Measurements from ENCODE around the gene TRIOBP. TPM values are rescaled to one million over a fixed set of nuclear protein-coding genes. Genes with fewer than 3 reads are reported as not detected.

TRIOBP gene
- total and polyA plus RNA-seq, 2 of the 13 experiments (the other 11 are each of a cell fraction or from before 2014, with no cell fraction given), result 6.1 to 15.4 TPM

GRCh38 chr22:37686002-37686982, 10.6 kb upstream of the TRIOBP start, which contains the start of gene NOL12 (continued):
- TF ChIP-seq ZBTB3 (CRISPR knock-in tag; IDR thresholded peaks at IDR 0.05; ENCODE audit: borderline replicate concordance, low read depth), result no peak
- TF ChIP-seq ZNF33B (CRISPR knock-in tag; IDR thresholded peaks at IDR 0.05), result no peak
- TF ChIP-seq SP2 (CRISPR knock-in tag; IDR thresholded peaks at IDR 0.05), result peak; percentile 72; the same call in 1 of the 2 replicates
- no peak for TF ChIP-seq ZBTB49 (CRISPR knock-in tag; IDR thresholded peaks at IDR 0.05; ENCODE audit: borderline replicate concordance)
- peak; percentile 89 for TF ChIP-seq MAX (IDR thresholded peaks at IDR 0.05)
- TF ChIP-seq CSRNP2 (CRISPR knock-in tag; conservative IDR thresholded peaks at IDR 0.05; ENCODE audit: low read depth), result no peak
- no peak for TF ChIP-seq ZNF773 (CRISPR knock-in tag; IDR thresholded peaks at IDR 0.05; ENCODE audit: borderline replicate concordance)
- TF ChIP-seq SP1 (IDR thresholded peaks at IDR 0.05), result peak; percentile 61; the same call in 1 of the 2 replicates
- TF ChIP-seq SP1 (CRISPR knock-in tag; IDR thresholded peaks at IDR 0.05), result peak; percentile 100
- TF ChIP-seq ZNF7 (CRISPR knock-in tag; IDR thresholded peaks at IDR 0.05), result no peak
- peak; percentile 34 for TF ChIP-seq RAD21 (CRISPR knock-in tag; IDR thresholded peaks at IDR 0.05)
- TF ChIP-seq ZHX2 (IDR thresholded peaks at IDR 0.05; ENCODE audit: low read depth), result peak; percentile 69; the same call in 1 of the 2 replicates
- TF ChIP-seq ZHX2 (CRISPR knock-in tag; IDR thresholded peaks at IDR 0.05; ENCODE audit: borderline replicate concordance), result no peak
- peak; percentile 80 for TF ChIP-seq MXD3 (CRISPR knock-in tag; IDR thresholded peaks at IDR 0.05)
- TF ChIP-seq TERF1 (CRISPR knock-in tag; IDR thresholded peaks at IDR 0.05), result no peak
- TF ChIP-seq ZMAT5 (CRISPR knock-in tag; IDR thresholded peaks at IDR 0.05; ENCODE audit: borderline replicate concordance, low read depth), result no peak
